Fibroblast of lung (primary cell): ENCODE results near the gene INSR.

ENCODE experiments used
- EZH2 ChIP-seq: IDR thresholded peaks from 2 replicates; pipeline ENCODE4 v1.5.1; 2012; ENCODE audit warnings: low read length, control low read depth, mild to moderate bottlenecking; ENCODE audit errors: missing control alignments
- TF ChIP-seq, protein P1 (sequence below), 2 donors: IDR thresholded peaks in 1 of 2; conservative IDR thresholded peaks in 1 of 2; 1 replicate in 1 of 2; 2 replicates in 1 of 2; pipeline ENCODE4 v1.5.1; 2011 to 2012; ENCODE audit warnings: low read length in 2 of 2, control low read depth in 1 of 2, inconsistent platforms in 1 of 2, low read depth in 1 of 2, mild to moderate bottlenecking in 1 of 2

DNA sequence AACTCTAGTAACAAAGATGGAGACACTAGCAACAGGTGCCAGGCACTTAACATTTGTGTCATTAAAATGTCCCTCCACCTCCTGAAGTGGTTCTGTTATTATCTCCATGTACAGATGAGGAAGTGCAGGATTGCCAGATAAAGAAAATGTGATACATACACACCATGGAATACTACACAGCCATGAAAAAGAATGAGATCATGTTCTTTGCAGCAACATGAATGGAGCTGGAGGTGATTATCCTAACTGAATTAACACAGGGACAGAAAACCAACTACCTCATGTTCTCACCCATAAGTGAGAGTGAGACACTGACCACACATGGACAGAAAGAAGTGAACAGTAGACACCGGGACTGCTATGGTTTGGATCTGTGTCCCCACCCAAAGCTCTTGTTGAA, 164.2 kb downstream of the INSR start:
- TF ChIP-seq, protein P1, sequence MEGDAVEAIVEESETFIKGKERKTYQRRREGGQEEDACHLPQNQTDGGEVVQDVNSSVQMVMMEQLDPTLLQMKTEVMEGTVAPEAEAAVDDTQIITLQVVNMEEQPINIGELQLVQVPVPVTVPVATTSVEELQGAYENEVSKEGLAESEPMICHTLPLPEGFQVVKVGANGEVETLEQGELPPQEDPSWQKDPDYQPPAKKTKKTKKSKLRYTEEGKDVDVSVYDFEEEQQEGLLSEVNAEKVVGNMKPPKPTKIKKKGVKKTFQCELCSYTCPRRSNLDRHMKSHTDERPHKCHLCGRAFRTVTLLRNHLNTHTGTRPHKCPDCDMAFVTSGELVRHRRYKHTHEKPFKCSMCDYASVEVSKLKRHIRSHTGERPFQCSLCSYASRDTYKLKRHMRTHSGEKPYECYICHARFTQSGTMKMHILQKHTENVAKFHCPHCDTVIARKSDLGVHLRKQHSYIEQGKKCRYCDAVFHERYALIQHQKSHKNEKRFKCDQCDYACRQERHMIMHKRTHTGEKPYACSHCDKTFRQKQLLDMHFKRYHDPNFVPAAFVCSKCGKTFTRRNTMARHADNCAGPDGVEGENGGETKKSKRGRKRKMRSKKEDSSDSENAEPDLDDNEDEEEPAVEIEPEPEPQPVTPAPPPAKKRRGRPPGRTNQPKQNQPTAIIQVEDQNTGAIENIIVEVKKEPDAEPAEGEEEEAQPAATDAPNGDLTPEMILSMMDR (conservative IDR thresholded peaks at IDR 0.05 in 1 of 2, IDR thresholded peaks at IDR 0.05 in 1 of 2; ENCODE audit: low read depth in 1 of 2, low read length in 2 of 2), result no peak
- TF ChIP-seq EZH2, result no peak
